ENCODE measurements around the gene LRP1B.

DNA sequence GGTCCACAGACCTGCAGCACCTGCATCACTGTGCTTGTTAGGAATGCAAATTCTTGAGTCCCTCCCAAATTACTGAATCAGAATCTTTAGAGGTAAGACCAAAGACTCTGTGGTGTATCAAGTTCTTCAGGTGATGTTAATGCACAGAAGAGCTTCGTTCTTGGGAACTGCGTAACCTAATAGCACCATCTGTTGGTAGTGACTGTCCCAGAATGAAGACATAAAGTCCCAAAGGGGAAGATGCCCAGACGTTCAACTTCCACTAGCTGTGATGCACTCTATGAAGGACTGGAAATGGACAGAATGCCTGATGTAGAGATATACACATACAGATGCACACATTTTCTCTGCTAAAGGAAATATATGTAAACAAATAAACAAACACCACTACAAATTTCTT, 576.0 kb downstream of the LRP1B start:
- TF ChIP-seq ZNF565 (CRISPR knock-in tag; conservative IDR thresholded peaks at IDR 0.05; ENCODE audit: low read depth) (no peak), ISL1 (CRISPR knock-in tag; IDR thresholded peaks at IDR 0.05) (no peak), ZNF8 (CRISPR knock-in tag; IDR thresholded peaks at IDR 0.05) (no peak)
- TF ChIP-seq, protein P1, sequence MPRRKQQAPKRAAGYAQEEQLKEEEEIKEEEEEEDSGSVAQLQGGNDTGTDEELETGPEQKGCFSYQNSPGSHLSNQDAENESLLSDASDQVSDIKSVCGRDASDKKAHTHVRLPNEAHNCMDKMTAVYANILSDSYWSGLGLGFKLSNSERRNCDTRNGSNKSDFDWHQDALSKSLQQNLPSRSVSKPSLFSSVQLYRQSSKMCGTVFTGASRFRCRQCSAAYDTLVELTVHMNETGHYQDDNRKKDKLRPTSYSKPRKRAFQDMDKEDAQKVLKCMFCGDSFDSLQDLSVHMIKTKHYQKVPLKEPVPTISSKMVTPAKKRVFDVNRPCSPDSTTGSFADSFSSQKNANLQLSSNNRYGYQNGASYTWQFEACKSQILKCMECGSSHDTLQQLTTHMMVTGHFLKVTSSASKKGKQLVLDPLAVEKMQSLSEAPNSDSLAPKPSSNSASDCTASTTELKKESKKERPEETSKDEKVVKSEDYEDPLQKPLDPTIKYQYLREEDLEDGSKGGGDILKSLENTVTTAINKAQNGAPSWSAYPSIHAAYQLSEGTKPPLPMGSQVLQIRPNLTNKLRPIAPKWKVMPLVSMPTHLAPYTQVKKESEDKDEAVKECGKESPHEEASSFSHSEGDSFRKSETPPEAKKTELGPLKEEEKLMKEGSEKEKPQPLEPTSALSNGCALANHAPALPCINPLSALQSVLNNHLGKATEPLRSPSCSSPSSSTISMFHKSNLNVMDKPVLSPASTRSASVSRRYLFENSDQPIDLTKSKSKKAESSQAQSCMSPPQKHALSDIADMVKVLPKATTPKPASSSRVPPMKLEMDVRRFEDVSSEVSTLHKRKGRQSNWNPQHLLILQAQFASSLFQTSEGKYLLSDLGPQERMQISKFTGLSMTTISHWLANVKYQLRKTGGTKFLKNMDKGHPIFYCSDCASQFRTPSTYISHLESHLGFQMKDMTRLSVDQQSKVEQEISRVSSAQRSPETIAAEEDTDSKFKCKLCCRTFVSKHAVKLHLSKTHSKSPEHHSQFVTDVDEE (CRISPR knock-in tag; IDR thresholded peaks at IDR 0.05): no peak

Data from SK-N-SH treated with all-trans-retinoic acid at 6 μM for 48 hours (cell line).